Activated T-cell treated with anti-CD3 and anti-CD28 coated beads, Interleukin-2, amount 50 U/mL, for 48 hours (primary cell): Measurements from ENCODE around the gene DUSP15.
"Not testable (repeated sequence)": the region's sequence is repeated elsewhere in the genome, so short reads cannot be mapped to it uniquely, and the experiment has no call there.

Experiments
- DNase-seq, 2 experiments: peaks; one replicate each; pipeline ENCODE4 v3.0.0-alpha.2; 2020

DUSP15 gene

GRCh38 chr20:31820228-31820627 is 50.1 kb downstream of the DUSP15 start:
- DNase-seq: no peak

- no peak for DNase-seq
Measured at GRCh38 chr20:31819083-31819784, 51.1 kb downstream of the DUSP15 start, which contains the start of gene MYLK2. TSS of gene MYLK2 (plus strand) at chr20:31819356. CDS start at chr20:31819581, 225 bp downstream.

GRCh38 chr20:31818376-31818908 is 51.9 kb downstream of the DUSP15 start:
- DNase-seq: no peak

GRCh38 chr20:31817461-31817860 is 52.9 kb downstream of the DUSP15 start:
- no peak for DNase-seq

GRCh38 chr20:31816221-31816620 is 54.1 kb downstream of the DUSP15 start:
- no peak for DNase-seq

- no peak for DNase-seq
Measured at GRCh38 chr20:31815408-31816188, 54.7 kb downstream of the DUSP15 start.

GRCh38 chr20:31814142-31814541 is 56.2 kb downstream of the DUSP15 start:
- not testable (repeated sequence) for DNase-seq

- no peak for DNase-seq
Measured at GRCh38 chr20:31813611-31814010, 56.7 kb downstream of the DUSP15 start.

GRCh38 chr20:31811796-31812728 is 58.3 kb downstream of the DUSP15 start:
- no peak for DNase-seq

GRCh38 chr20:31811198-31811597 is 59.1 kb downstream of the DUSP15 start:
- no peak for DNase-seq
